GM12873 (cell line): ENCODE data around the gene PRKN.

Experiments
- CTCF ChIP-seq: IDR thresholded peaks from 2 replicates; pipeline ENCODE4 v1.5.1; 2012; ENCODE audit warnings: low read depth, mild to moderate bottlenecking, moderate library complexity, low read length, control low read depth; ENCODE audit not compliant: insufficient read depth; ENCODE audit errors: missing control alignments

PRKN gene

GRCh38 chr6:161796681-161797080, 930.9 kb downstream of the PRKN start:
- no peak for TF ChIP-seq CTCF

GRCh38 chr6:161792851-161793493, 934.6 kb downstream of the PRKN start:
- TF ChIP-seq CTCF: no peak

GRCh38 chr6:161788531-161788930, 939.0 kb downstream of the PRKN start:
- no peak for TF ChIP-seq CTCF

GRCh38 chr6:161772176-161772575, 955.4 kb downstream of the PRKN start:
- TF ChIP-seq CTCF: no peak

- TF ChIP-seq CTCF: no peak
Measured at GRCh38 chr6:161761966-161762365, 965.6 kb downstream of the PRKN start.

GRCh38 chr6:161755080-161755479, 972.5 kb downstream of the PRKN start:
- TF ChIP-seq CTCF: no peak

- no peak for TF ChIP-seq CTCF
Measured at GRCh38 chr6:161750686-161751085, 976.9 kb downstream of the PRKN start.
